HEK293 (cell line): ENCODE data around the gene HPSE2.

Source experiments
- CTCF ChIA-PET: fragments of 350-600 bp; formaldehyde crosslinking; extraction: SDS; loops from one replicate; lab custom pipeline; 2021; ENCODE audit warnings: antibody characterized with exemption; lab: Yijun Ruan, JAX
- POLR2A ChIA-PET: fragments of 300-600 bp; formaldehyde crosslinking; extraction: SDS; loops from one replicate; lab custom pipeline; 2020; ENCODE audit warnings: antibody characterized with exemption, inconsistent platforms; lab: Yijun Ruan, JAX
- H3K27ac ChIP-seq: fragments of 200-500 bp; sonication (Bioruptor generic); 2 replicates; pipeline ENCODE4 v1.5.1; 2014; ENCODE audit warnings: low read depth, low read length, control low read depth, inconsistent platforms; ENCODE audit errors: extremely low read depth
- H3K36me3 ChIP-seq, 2 experiments: fragments of 200-500 bp in 1 of 2; sonication (Bioruptor generic) in 1 of 2; 1 replicate in 1 of 2; 2 replicates in 1 of 2; pipeline ENCODE4 v1.5.1; 2014 to 2017; ENCODE audit warnings: inconsistent platforms in 2 of 2, low read length in 2 of 2; ENCODE audit not compliant: control insufficient read depth in 2 of 2, insufficient read depth in 1 of 2
- H3K4me1 ChIP-seq: fragments of 200-500 bp; sonication (Bioruptor generic); 2 replicates; pipeline ENCODE4 v1.5.1; 2014; ENCODE audit warnings: mild to moderate bottlenecking, low read length, inconsistent platforms; ENCODE audit not compliant: control insufficient read depth, insufficient read depth
- H3K4me3 ChIP-seq: 2 replicates; pipeline ENCODE4 v1.5.1; 2011; ENCODE audit warnings: low read depth, mild to moderate bottlenecking, control low read depth, low read length, moderate library complexity
- H3K9me3 ChIP-seq: fragments of 200-500 bp; sonication (Bioruptor generic); 2 replicates; pipeline ENCODE4 v1.5.1; 2014; ENCODE audit warnings: low read depth, low read length, inconsistent platforms; ENCODE audit not compliant: control insufficient read depth, insufficient read depth
- GLIS2 ChIP-seq: fragments of 450-650 bp; formaldehyde crosslinking; IDR thresholded peaks from 2 replicates; pipeline ENCODE4 v1.5.1; 2016; ENCODE audit warnings: missing biosample characterization, missing genetic modification characterization
- HIC1 ChIP-seq: fragments of 450-650 bp; formaldehyde crosslinking; IDR thresholded peaks from 2 replicates; pipeline ENCODE4 v1.5.1; 2016; ENCODE audit warnings: missing biosample characterization, missing genetic modification characterization
- KLF1 ChIP-seq: fragments of 450-650 bp; formaldehyde crosslinking; IDR thresholded peaks from 2 replicates; pipeline ENCODE4 v1.5.1; 2016; ENCODE audit warnings: missing biosample characterization, missing genetic modification characterization
- SP7 ChIP-seq: fragments of 450-650 bp; formaldehyde crosslinking; IDR thresholded peaks from 2 replicates; pipeline ENCODE4 v1.5.1; 2016; ENCODE audit warnings: missing biosample characterization, missing genetic modification characterization
- YY1 ChIP-seq: fragments of 450-650 bp; formaldehyde crosslinking; IDR thresholded peaks from 2 replicates; pipeline ENCODE4 v1.5.1; 2018; ENCODE audit warnings: missing biosample characterization, missing genetic modification characterization
- ZBTB1 ChIP-seq: fragments of 450-650 bp; formaldehyde crosslinking; IDR thresholded peaks from 2 replicates; pipeline ENCODE4 v1.5.1; 2016; ENCODE audit warnings: missing biosample characterization, missing genetic modification characterization
- ZBTB17 ChIP-seq: fragments of 450-650 bp; formaldehyde crosslinking; IDR thresholded peaks from 2 replicates; pipeline ENCODE4 v1.5.1; 2016; ENCODE audit warnings: missing biosample characterization, missing genetic modification characterization
- ZBTB49 ChIP-seq: fragments of 450-650 bp; formaldehyde crosslinking; IDR thresholded peaks from 2 replicates; pipeline ENCODE4 v1.5.1; 2016; ENCODE audit warnings: missing biosample characterization, missing genetic modification characterization, low read depth
- ZNF112 ChIP-seq: fragments of 450-650 bp; formaldehyde crosslinking; IDR thresholded peaks from 2 replicates; pipeline ENCODE4 v1.5.0; 2017; ENCODE audit warnings: missing biosample characterization, missing genetic modification characterization
- ZNF146 ChIP-seq: fragments of 450-650 bp; formaldehyde crosslinking; IDR thresholded peaks from 2 replicates; pipeline ENCODE4 v1.5.1; 2016; ENCODE audit warnings: missing biosample characterization, missing genetic modification characterization
- ZNF211 ChIP-seq: fragments of 450-650 bp; formaldehyde crosslinking; IDR thresholded peaks from 2 replicates; pipeline ENCODE4 v1.5.1; 2016; ENCODE audit warnings: low read depth, missing biosample characterization, missing genetic modification characterization
- ZNF221 ChIP-seq: fragments of 450-650 bp; formaldehyde crosslinking; IDR thresholded peaks from 2 replicates; pipeline ENCODE4 v1.5.1; 2017; ENCODE audit warnings: missing biosample characterization, missing genetic modification characterization, borderline replicate concordance
- ZNF248 ChIP-seq: fragments of 450-650 bp; formaldehyde crosslinking; IDR thresholded peaks from 2 replicates; pipeline ENCODE4 v1.5.1; 2017; ENCODE audit warnings: missing biosample characterization, missing genetic modification characterization
- ZNF362 ChIP-seq: fragments of 450-650 bp; formaldehyde crosslinking; IDR thresholded peaks from 2 replicates; pipeline ENCODE4 v1.5.1; 2016; ENCODE audit warnings: missing biosample characterization, missing genetic modification characterization
- ZNF518A ChIP-seq: fragments of 450-650 bp; formaldehyde crosslinking; conservative IDR thresholded peaks from 2 replicates; pipeline ENCODE4 v1.5.1; 2016; ENCODE audit warnings: low read depth, missing biosample characterization, missing genetic modification characterization
- ZNF645 ChIP-seq: fragments of 450-650 bp; formaldehyde crosslinking; IDR thresholded peaks from 2 replicates; pipeline ENCODE4; 2016; ENCODE audit warnings: missing biosample characterization, missing genetic modification characterization
- ZNF660 ChIP-seq: fragments of 450-650 bp; IDR thresholded peaks from 2 replicates; pipeline ENCODE4 v1.5.1; 2018; ENCODE audit warnings: missing biosample characterization, mild to moderate bottlenecking, missing genetic modification characterization
- ZNF677 ChIP-seq: fragments of 450-650 bp; IDR thresholded peaks from 2 replicates; pipeline ENCODE4 v1.5.0; 2018; ENCODE audit warnings: missing biosample characterization, mild to moderate bottlenecking, missing genetic modification characterization, moderate library complexity
- ZSCAN18 ChIP-seq: fragments of 450-650 bp; formaldehyde crosslinking; IDR thresholded peaks from 2 replicates; pipeline ENCODE4 v1.5.1; 2016; ENCODE audit warnings: missing biosample characterization, missing genetic modification characterization

Gene HPSE2

GRCh38 chr10:98832196-98832595 lies 403.5 kb downstream of the HPSE2 start:
- Histone ChIP-seq H3K4me3 (no peak overlapping the region), H3K9me3 (no peaks in the 10 kb centered on the region), H3K4me1 (no peaks in the 10 kb centered on the region), H3K27ac (no peak overlapping the region), H3K36me3 (no peaks in the 10 kb centered on the region)
- POLR2A ChIA-PET, result no interaction called here
- CTCF ChIA-PET, result no interaction called here
- TF ChIP-seq ZNF221 (no peak), ZBTB17 (tag by site-specific recombination) (no peak), ZSCAN18 (tag by site-specific recombination) (no peak), YY1 (tag by site-specific recombination) (no peak), ZNF248 (no peak), GLIS2 (tag by site-specific recombination) (no peak), ZNF112 (no peak), KLF1 (tag by site-specific recombination) (no peak), ZNF211 (tag by site-specific recombination) (no peak), ZNF645 (tag by site-specific recombination) (no peak), ZNF146 (tag by site-specific recombination) (no peak), HIC1 (no peak), ZNF677 (tag by site-specific recombination) (no peak), ZNF518A (tag by site-specific recombination) (no peak), ZBTB1 (tag by site-specific recombination) (no peak)

- Histone ChIP-seq H3K27ac (no peak overlapping the region), H3K9me3 (no peaks in the 10 kb centered on the region), H3K4me1 (no peaks in the 10 kb centered on the region), H3K4me3 (no peak overlapping the region), H3K36me3 (no peaks in the 10 kb centered on the region)
- ChIA-PET POLR2A (no interaction called here), CTCF (no interaction called here)
- TF ChIP-seq ZBTB17 (tag by site-specific recombination) (no peak), ZBTB49 (no peak), ZNF660 (tag by site-specific recombination) (no peak), ZNF362 (tag by site-specific recombination) (no peak), SP7 (tag by site-specific recombination) (no peak), ZSCAN18 (tag by site-specific recombination) (no peak)
These were observed 404.3 kb downstream of the HPSE2 start for GRCh38 chr10:98831391-98831790.
